ENCODE data around the gene TFF3. TPM values are rescaled to one million over a fixed set of nuclear protein-coding genes. Genes with fewer than 3 reads are reported as not detected.

The TFF3 gene
- total RNA-seq, 1 donor from 2014 or later = 46.1 TPM

DNA sequence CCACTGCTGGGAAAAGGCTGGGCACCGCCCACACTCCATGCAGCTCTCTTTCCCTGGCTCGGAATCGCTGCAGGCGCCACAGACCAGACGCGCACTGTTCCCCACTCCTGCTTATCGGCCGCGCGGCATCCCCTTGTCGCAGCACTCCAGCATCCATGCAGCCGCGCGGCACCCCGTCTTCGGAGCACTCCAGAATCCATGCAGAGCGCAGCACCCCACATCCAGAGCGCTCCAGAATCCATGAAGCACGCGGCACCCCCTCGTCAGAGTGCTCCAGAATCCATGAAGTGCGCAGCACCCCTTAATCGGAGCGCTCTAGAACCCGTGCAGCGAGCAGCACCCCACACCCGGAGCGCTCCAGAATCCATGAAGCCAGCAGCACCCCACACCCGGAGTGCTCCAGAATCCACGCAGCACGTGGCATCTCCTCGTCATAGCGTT is 9.5 kb downstream of the TFF3 start:
- Mint-ChIP-seq H3K27ac (ENCODE audit: unreplicated experiment) (no peak overlapping the region), H3K4me1 (ENCODE audit: unreplicated experiment) (peaks cover 11% of the 10 kb centered on the region), H3K9me3 (ENCODE audit: unreplicated experiment) (no peaks in the 10 kb centered on the region), H3K36me3 (ENCODE audit: unreplicated experiment) (no peaks in the 10 kb centered on the region), H3K4me3 (ENCODE audit: unreplicated experiment) (no peak overlapping the region), H3K27me3 (ENCODE audit: unreplicated experiment) (peaks cover 23% of the 10 kb centered on the region)
- no peak for DNase-seq (ENCODE audit: extremely low spot score, unreplicated experiment)
- TF ChIP-seq, protein P1, sequence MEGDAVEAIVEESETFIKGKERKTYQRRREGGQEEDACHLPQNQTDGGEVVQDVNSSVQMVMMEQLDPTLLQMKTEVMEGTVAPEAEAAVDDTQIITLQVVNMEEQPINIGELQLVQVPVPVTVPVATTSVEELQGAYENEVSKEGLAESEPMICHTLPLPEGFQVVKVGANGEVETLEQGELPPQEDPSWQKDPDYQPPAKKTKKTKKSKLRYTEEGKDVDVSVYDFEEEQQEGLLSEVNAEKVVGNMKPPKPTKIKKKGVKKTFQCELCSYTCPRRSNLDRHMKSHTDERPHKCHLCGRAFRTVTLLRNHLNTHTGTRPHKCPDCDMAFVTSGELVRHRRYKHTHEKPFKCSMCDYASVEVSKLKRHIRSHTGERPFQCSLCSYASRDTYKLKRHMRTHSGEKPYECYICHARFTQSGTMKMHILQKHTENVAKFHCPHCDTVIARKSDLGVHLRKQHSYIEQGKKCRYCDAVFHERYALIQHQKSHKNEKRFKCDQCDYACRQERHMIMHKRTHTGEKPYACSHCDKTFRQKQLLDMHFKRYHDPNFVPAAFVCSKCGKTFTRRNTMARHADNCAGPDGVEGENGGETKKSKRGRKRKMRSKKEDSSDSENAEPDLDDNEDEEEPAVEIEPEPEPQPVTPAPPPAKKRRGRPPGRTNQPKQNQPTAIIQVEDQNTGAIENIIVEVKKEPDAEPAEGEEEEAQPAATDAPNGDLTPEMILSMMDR (IDR thresholded peaks at IDR 0.05) = no peak

DNA sequence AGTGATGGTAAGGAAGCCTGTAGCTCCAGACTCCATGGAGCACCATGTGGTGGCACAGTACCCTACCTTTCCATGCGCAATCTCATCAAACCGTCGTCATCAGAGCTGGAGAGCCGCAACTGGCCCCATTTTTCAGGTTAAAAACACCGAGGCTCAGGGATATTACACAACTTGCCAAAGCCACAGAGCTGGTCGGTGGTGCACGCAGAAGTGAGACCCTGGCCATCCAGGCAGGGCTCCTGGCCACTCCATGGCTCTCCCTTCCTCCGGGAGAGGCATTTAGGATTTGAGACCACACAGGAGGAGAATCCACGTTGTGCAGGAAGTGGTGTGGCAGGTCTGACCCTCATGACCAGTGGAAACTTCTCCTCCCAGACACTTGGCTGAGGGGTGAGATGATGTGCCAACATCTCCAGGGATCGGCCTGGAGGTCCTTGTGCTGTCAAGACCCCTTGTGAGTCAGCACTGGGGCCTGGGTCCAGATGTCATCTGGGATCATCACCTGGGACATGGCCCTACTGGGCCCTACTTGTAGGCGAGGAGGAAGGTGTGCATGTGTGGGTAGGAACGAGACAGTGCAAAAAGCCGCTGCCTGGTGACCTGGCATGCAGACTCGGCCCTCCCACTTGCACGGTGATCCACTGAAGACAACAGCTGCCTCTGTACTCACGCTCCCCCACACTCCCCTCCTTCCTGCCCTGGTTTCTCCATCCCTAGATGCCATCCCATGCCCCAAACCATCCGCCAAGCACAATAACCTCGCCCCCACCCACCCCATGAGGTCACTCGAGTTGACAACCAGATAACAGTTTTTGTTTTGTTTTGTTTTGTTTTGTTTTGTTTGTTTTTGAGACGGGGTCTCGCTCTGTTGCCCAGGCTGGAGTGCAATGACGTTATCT is 10.4 kb downstream of the TFF3 start:
- no peak overlapping the region for H3K4me3 Mint-ChIP-seq (ENCODE audit: unreplicated experiment)
- no peaks in the 10 kb centered on the region for H3K36me3 Mint-ChIP-seq (ENCODE audit: unreplicated experiment)
- TF ChIP-seq, protein P1 (IDR thresholded peaks at IDR 0.05) = no peak
- H3K4me1 Mint-ChIP-seq (ENCODE audit: unreplicated experiment) = peaks cover 5% of the 10 kb centered on the region
- no peak for DNase-seq (ENCODE audit: extremely low spot score, unreplicated experiment)
- no peak overlapping the region for H3K27ac Mint-ChIP-seq (ENCODE audit: unreplicated experiment)
- no peaks in the 10 kb centered on the region for H3K9me3 Mint-ChIP-seq (ENCODE audit: unreplicated experiment)
- H3K27me3 Mint-ChIP-seq (ENCODE audit: unreplicated experiment) = peaks cover 23% of the 10 kb centered on the region

DNA sequence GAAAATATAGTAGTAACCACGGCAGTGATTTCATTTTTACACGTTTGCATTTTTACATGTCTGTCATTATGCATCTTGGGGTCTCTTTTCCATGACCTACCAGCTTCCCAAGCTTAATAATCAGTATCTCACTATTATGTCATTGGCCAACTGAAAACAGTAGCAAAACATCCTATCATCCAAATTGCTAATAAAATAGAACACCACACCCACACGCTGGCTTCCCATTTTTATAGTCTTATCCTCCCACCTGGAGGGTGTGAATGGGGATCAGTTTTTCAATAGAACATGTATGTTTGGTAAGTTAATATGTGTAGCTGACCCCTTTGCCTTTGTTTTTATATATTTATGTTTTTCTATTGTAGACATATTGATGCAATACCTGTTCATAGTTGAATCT is 11.8 kb downstream of the TFF3 start:
- H3K9me3 Mint-ChIP-seq (ENCODE audit: unreplicated experiment) = no peaks in the 10 kb centered on the region
- H3K27ac Mint-ChIP-seq (ENCODE audit: unreplicated experiment) = no peak overlapping the region
- no peaks in the 10 kb centered on the region for H3K36me3 Mint-ChIP-seq (ENCODE audit: unreplicated experiment)
- no peaks in the 10 kb centered on the region for H3K4me1 Mint-ChIP-seq (ENCODE audit: unreplicated experiment)
- TF ChIP-seq, protein P1 (IDR thresholded peaks at IDR 0.05) = no peak
- no peak overlapping the region for H3K4me3 Mint-ChIP-seq (ENCODE audit: unreplicated experiment)
- peaks cover 27% of the 10 kb centered on the region for H3K27me3 Mint-ChIP-seq (ENCODE audit: unreplicated experiment)
- DNase-seq (ENCODE audit: extremely low spot score, unreplicated experiment) = no peak

DNA sequence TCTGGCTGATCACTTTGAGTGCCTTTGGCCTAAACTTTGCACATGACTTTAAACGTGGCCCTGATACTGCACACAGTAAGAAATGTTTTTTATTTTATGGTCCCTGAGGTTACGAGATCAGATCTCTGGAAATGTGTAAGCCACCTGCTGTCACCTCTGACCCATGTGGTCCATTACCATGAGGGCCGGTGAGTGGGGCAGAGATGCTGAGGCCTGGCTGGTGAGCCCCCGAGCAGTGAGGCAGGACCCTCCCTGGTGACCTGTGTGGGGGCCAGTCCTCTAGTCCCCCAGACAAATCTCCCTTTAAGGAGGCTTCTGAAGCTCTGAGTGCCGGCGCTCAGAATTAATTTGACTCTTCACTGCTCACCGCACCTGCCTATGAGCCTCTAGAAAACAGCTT is 12.4 kb downstream of the TFF3 start:
- Mint-ChIP-seq H3K36me3 (ENCODE audit: unreplicated experiment) (no peaks in the 10 kb centered on the region), H3K4me1 (ENCODE audit: unreplicated experiment) (no peaks in the 10 kb centered on the region), H3K4me3 (ENCODE audit: unreplicated experiment) (no peak overlapping the region), H3K27ac (ENCODE audit: unreplicated experiment) (no peak overlapping the region), H3K9me3 (ENCODE audit: unreplicated experiment) (no peaks in the 10 kb centered on the region), H3K27me3 (ENCODE audit: unreplicated experiment) (peaks cover 34% of the 10 kb centered on the region)
- TF ChIP-seq, protein P1 (IDR thresholded peaks at IDR 0.05) = no peak
- DNase-seq (ENCODE audit: extremely low spot score, unreplicated experiment) = no peak

DNA sequence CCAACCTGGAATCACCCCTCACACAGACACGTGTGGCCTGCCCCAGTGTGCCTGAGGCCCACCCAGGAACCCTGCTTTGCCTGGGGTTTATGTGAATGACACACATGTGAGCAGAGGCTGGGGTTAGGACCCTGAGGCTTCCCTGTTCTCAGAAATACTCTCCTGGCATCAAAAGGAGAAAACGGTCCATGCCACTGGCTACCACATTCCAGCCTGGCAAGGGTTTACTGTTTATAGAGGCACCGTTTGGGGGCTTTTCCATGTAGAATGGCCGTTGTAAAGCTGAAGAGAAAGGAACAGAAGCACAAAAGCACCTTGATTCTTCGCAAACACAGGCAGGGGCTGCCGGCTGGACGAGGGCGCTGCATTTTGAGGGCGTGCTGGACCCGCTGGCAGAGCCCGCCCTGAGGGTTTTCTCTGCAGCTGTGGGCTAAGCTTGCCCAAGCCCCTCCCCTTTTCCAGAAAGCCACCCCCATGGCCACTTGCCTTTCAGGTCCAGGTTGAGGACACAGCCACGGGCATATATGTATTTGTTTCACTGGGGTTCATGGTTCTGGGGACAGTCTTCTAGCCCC is 13.0 kb downstream of the TFF3 start:
- Mint-ChIP-seq H3K27ac (ENCODE audit: unreplicated experiment) (no peak overlapping the region), H3K36me3 (ENCODE audit: unreplicated experiment) (no peaks in the 10 kb centered on the region), H3K27me3 (ENCODE audit: unreplicated experiment) (peaks cover 39% of the 10 kb centered on the region), H3K4me3 (ENCODE audit: unreplicated experiment) (no peak overlapping the region), H3K4me1 (ENCODE audit: unreplicated experiment) (no peaks in the 10 kb centered on the region), H3K9me3 (ENCODE audit: unreplicated experiment) (no peaks in the 10 kb centered on the region)
- DNase-seq (ENCODE audit: extremely low spot score, unreplicated experiment) = no peak
- TF ChIP-seq, protein P1 (IDR thresholded peaks at IDR 0.05) = no peak
